IMR-90 (cell line): ENCODE data around the gene PTPRK. TPM values are rescaled to one million over a fixed set of nuclear protein-coding genes. Genes with fewer than 3 reads are reported as not detected.
A peak's percentile ranks its signal among the peaks of the same experiment; 100 is the strongest.

ENCODE experiments used
- ATAC-seq: fragments of 200-7000 bp; cut with Tn5 transposase; 2 replicates; pipeline ENCODE4 v1.9.1; 2020; ENCODE audit warnings: low read depth, mild to moderate bottlenecking, moderate library complexity
- BruUV-seq: library from RNA; stranded (reverse); fragments of 400-500 nt; replicated peaks from 2 replicates; lab custom pipeline; 2021; lab: Mats Ljungman, UMichigan
- CTCF ChIA-PET: fragments of 300-600 bp; formaldehyde crosslinking; extraction: SDS; loops from one replicate; lab custom pipeline; 2021; ENCODE audit warnings: antibody characterized with exemption; lab: Yijun Ruan, JAX
- POLR2A ChIA-PET: fragments of 300-600 bp; sonication (Branson Sonifier 250); formaldehyde crosslinking; loops from one replicate; lab custom pipeline; 2022; ENCODE audit warnings: antibody characterized with exemption; ENCODE audit not compliant: unreplicated experiment; lab: Charles Lee
- DNase-seq: peaks from one replicate; pipeline ENCODE4 v3.0.0; 2013
- H2AFZ ChIP-seq: replicated peaks from 2 replicates; pipeline ENCODE3; 2013; ENCODE audit warnings: low read length, mild to moderate bottlenecking; ENCODE audit not compliant: poor library complexity
- H2AK5ac ChIP-seq: 2 replicates; pipeline ENCODE4 v1.6.1; 2013; ENCODE audit warnings: low read depth, low read length, inconsistent platforms
- H2AK9ac ChIP-seq: replicated peaks from 2 replicates; pipeline ENCODE3; 2013; ENCODE audit warnings: mild to moderate bottlenecking, low read depth, low read length, moderate library complexity; ENCODE audit not compliant: poor library complexity
- H2BK120ac ChIP-seq: 2 replicates; pipeline ENCODE4 v1.6.1; 2013; ENCODE audit warnings: low read depth, low read length, inconsistent platforms
- H2BK15ac ChIP-seq: 3 replicates; pipeline ENCODE4 v1.6.1; 2013; ENCODE audit warnings: low read depth, low read length, inconsistent platforms
- H2BK20ac ChIP-seq: 2 replicates; pipeline ENCODE4 v1.6.1; 2013; ENCODE audit warnings: low read depth, mild to moderate bottlenecking, inconsistent platforms, low read length, moderate library complexity
- H2BK5ac ChIP-seq: 2 replicates; pipeline ENCODE4 v1.6.1; 2013; ENCODE audit warnings: mild to moderate bottlenecking, low read depth, low read length, inconsistent platforms; ENCODE audit not compliant: poor library complexity, severe bottlenecking
- H3K14ac ChIP-seq: replicated peaks from 2 replicates; pipeline ENCODE4 v1.6.1; 2013; ENCODE audit warnings: low read depth, low read length, inconsistent platforms
- H3K18ac ChIP-seq: 2 replicates; pipeline ENCODE4 v1.6.1; 2013; ENCODE audit warnings: low read depth, low read length, control low read depth
- H3K23ac ChIP-seq: 2 replicates; pipeline ENCODE4 v1.6.1; 2013; ENCODE audit warnings: low read depth, low read length, inconsistent platforms
- H3K27ac ChIP-seq: 2 replicates; pipeline ENCODE4 v1.5.1; 2013; ENCODE audit warnings: mild to moderate bottlenecking, control low read depth, low read length; ENCODE audit not compliant: insufficient read depth
- H3K27me3 ChIP-seq: 2 replicates; pipeline ENCODE4 v1.6.1; 2013; ENCODE audit warnings: low read length; ENCODE audit not compliant: control insufficient read depth, insufficient read depth
- H3K36me3 ChIP-seq: 2 replicates; pipeline ENCODE4 v1.6.1; 2013; ENCODE audit warnings: low read length, mixed read lengths; ENCODE audit not compliant: control insufficient read depth, insufficient read depth
- H3K4ac ChIP-seq: 2 replicates; pipeline ENCODE4 v1.6.1; 2013; ENCODE audit warnings: low read depth, low read length, inconsistent platforms
- H3K4me1 ChIP-seq: 2 replicates; pipeline ENCODE4 v1.6.1; 2013; ENCODE audit warnings: low read length, mixed read lengths; ENCODE audit not compliant: control insufficient read depth, insufficient read depth
- H3K4me2 ChIP-seq: 2 replicates; pipeline ENCODE4 v1.6.1; 2013; ENCODE audit warnings: low read depth, mild to moderate bottlenecking, control low read depth, low read length, moderate library complexity
- H3K4me3 ChIP-seq: 2 replicates; pipeline ENCODE4 v1.5.1; 2013; ENCODE audit warnings: low read depth, mild to moderate bottlenecking, control low read depth, low read length, moderate library complexity; ENCODE audit not compliant: insufficient read depth
- H3K56ac ChIP-seq: 2 replicates; pipeline ENCODE4 v1.6.1; 2013; ENCODE audit warnings: low read length, inconsistent platforms; ENCODE audit not compliant: insufficient read depth; ENCODE audit errors: extremely low read depth
- H3K79me1 ChIP-seq, 2 experiments: 2 replicates each; pipeline ENCODE4 v1.6.1; 2013; ENCODE audit warnings: low read length in 2 of 2, inconsistent platforms in 1 of 2, low read depth in 1 of 2
- H3K9ac ChIP-seq: 2 replicates; pipeline ENCODE4 v1.6.1; 2013; ENCODE audit warnings: low read depth, low read length, control low read depth
- H3K9me1 ChIP-seq: 2 replicates; pipeline ENCODE4 v1.6.1; 2013; ENCODE audit warnings: low read length, inconsistent platforms; ENCODE audit not compliant: insufficient read depth
- H3K9me3 ChIP-seq: 2 replicates; pipeline ENCODE4 v1.6.1; 2013; ENCODE audit warnings: low read length; ENCODE audit not compliant: control insufficient read depth, insufficient read depth
- H4K20me1 ChIP-seq: 2 replicates; pipeline ENCODE4 v1.6.1; 2013; ENCODE audit warnings: low read length, inconsistent platforms; ENCODE audit not compliant: insufficient read depth
- H4K5ac ChIP-seq: 2 replicates; pipeline ENCODE4 v1.6.1; 2013; ENCODE audit warnings: mild to moderate bottlenecking, low read depth, low read length, control low read depth
- H4K8ac ChIP-seq, 2 experiments: 2 replicates each; pipeline ENCODE4 v1.6.1; 2013; ENCODE audit warnings: low read depth in 2 of 2, low read length in 2 of 2, control low read depth in 1 of 2, inconsistent platforms in 1 of 2
- H4K91ac ChIP-seq: 2 replicates; pipeline ENCODE4 v1.6.1; 2013; ENCODE audit warnings: low read depth, low read length, inconsistent platforms; ENCODE audit not compliant: insufficient read depth
- BHLHE40 ChIP-seq: fragments of 150-350 bp; IDR thresholded peaks from 2 replicates; pipeline ENCODE4 v1.6.1; 2016; ENCODE audit warnings: mild to moderate bottlenecking, low read depth, low read length
- CEBPB ChIP-seq: IDR thresholded peaks from 2 replicates; pipeline ENCODE4 v1.6.1; 2012; ENCODE audit warnings: low read depth, low read length, improper control_type of control experiment
- CHD1 ChIP-seq: IDR thresholded peaks from 2 replicates; pipeline ENCODE4 v1.6.1; 2012; ENCODE audit warnings: low read depth, low read length, improper control_type of control experiment
- FOS ChIP-seq: fragments of 150-350 bp; IDR thresholded peaks from 2 replicates; pipeline ENCODE4 v1.6.1; 2016; ENCODE audit warnings: low read depth, low read length
- MAFK ChIP-seq: IDR thresholded peaks from 2 replicates; pipeline ENCODE4 v1.6.1; 2012; ENCODE audit warnings: low read depth, low read length, improper control_type of control experiment
- MAZ ChIP-seq: IDR thresholded peaks from 2 replicates; pipeline ENCODE4 v1.6.1; 2012; ENCODE audit warnings: low read depth, mild to moderate bottlenecking, low read length, improper control_type of control experiment, moderate library complexity, borderline replicate concordance
- MXI1 ChIP-seq: IDR thresholded peaks from 2 replicates; pipeline ENCODE4 v1.6.1; 2012; ENCODE audit warnings: low read depth, mild to moderate bottlenecking, low read length, moderate library complexity, borderline replicate concordance
- NFE2L2 ChIP-seq: fragments of 150-350 bp; IDR thresholded peaks from 2 replicates; pipeline ENCODE4 v1.6.1; 2016; ENCODE audit warnings: low read depth, mild to moderate bottlenecking, low read length
- POLR2A ChIP-seq: IDR thresholded peaks from 2 replicates; pipeline ENCODE4 v1.6.1; 2012; ENCODE audit warnings: mild to moderate bottlenecking, low read depth, low read length
- RAD21 ChIP-seq: IDR thresholded peaks from 2 replicates; pipeline ENCODE4 v1.6.1; 2012; ENCODE audit warnings: low read length, improper control_type of control experiment
- RCOR1 ChIP-seq: IDR thresholded peaks from 2 replicates; pipeline ENCODE4 v1.6.1; 2012; ENCODE audit warnings: mild to moderate bottlenecking, low read length, improper control_type of control experiment; ENCODE audit not compliant: insufficient replicate concordance
- RFX5 ChIP-seq: IDR thresholded peaks from 2 replicates; pipeline ENCODE4 v1.8.0; 2012; ENCODE audit warnings: low read depth, mild to moderate bottlenecking, low read length, moderate library complexity
- SMC3 ChIP-seq: fragments of 150-350 bp; IDR thresholded peaks from 2 replicates; pipeline ENCODE4 v1.6.1; 2016; ENCODE audit warnings: low read depth, mild to moderate bottlenecking, antibody characterized with exemption, low read length, moderate library complexity
- WGBS, 2 experiments: methylation state at CpG; one replicate each; pipeline versions ENCODE4 v1.1.5 to v1.1.7; 2013; ENCODE audit warnings: missing lambda C conversion rate in 2 of 2; ENCODE audit not compliant: insufficient read length in 1 of 2; ENCODE audit errors: extremely low coverage in 2 of 2; 5-methylcytosine and 5-hydroxymethylcytosine counted together
- dilution Hi-C: fragments of 300-500 bp; cut with HindIII; formaldehyde crosslinking; loops from one replicate; pipeline ENCODE4 v1.14.3; 2018; ENCODE audit warnings: low sequenced_read_pairs; ENCODE audit not compliant: unreplicated experiment
- in situ Hi-C: fragments of 300-500 bp; cut with MboI; formaldehyde crosslinking; loops from 3 replicates; pipeline ENCODE4 v1.14.3; 2019; ENCODE audit warnings: low sequenced_read_pairs, inconsistent platforms, mixed read lengths
- intact Hi-C: fragments of 100-400 bp; cut with micrococcal nuclease; formaldehyde crosslinking; loops from 2 replicates; pipeline ENCODE4 v1.10.0; 2022
- polyA plus RNA-seq, 3 experiments: library from polyadenylated mRNA; depleted of rRNA; stranded (reverse); fragments of >200 nt; gene quantifications; 2 replicates each; pipeline ENCODE4 v1.2.3, GENCODE V29; 2012; ENCODE audit warnings: low replicate concordance in 1 of 3
- total RNA-seq: library from RNA; depleted of rRNA; stranded (reverse); fragments of >200 nt; gene quantifications from 2 replicates; pipeline ENCODE4 v1.2.3, GENCODE V29; 2012
- TF ChIP-seq, protein P1 (sequence below): fragments of 150-350 bp; IDR thresholded peaks from 2 replicates; pipeline ENCODE4 v1.6.1; 2016; ENCODE audit warnings: low read depth, mild to moderate bottlenecking, low read length, moderate library complexity, borderline replicate concordance
- TF ChIP-seq, protein P2 (sequence below): fragments of 150-350 bp; IDR thresholded peaks from 2 replicates; pipeline ENCODE4 v1.6.1; 2017; ENCODE audit warnings: mild to moderate bottlenecking, antibody characterized with exemption, low read length, low read depth
- TF ChIP-seq, protein P3 (sequence below): conservative IDR thresholded peaks from 2 replicates; pipeline ENCODE4 v1.5.1; 2012; ENCODE audit warnings: mild to moderate bottlenecking, low read depth, low read length, improper control_type of control experiment

The PTPRK gene
- total and polyA plus RNA-seq, 2 of the 4 experiments (the other 2 are of a cell fraction), result 18.0 to 80.8 TPM

DNA sequence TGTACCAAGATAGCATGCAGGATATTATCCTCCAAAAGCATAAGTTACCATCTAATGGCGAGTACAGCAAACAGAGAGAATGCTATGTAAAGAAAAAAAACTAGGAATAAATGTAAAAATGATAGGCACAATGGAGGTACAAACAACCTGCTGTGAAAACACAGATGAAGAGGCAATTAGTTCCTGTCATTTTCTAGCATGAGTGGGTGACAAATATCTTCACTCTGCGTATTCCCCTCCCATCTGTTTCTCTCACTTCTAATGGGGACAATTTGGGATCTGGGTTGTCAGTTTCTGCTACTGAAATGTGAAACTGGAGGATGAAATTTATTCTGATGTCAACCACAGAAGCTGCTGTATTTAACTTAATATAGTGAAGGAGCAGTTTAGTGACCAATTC, 11.7 kb upstream of the PTPRK start:
- Histone ChIP-seq H2AFZ (no peak overlapping the region), H3K9me3 (no peaks in the 10 kb centered on the region), H2BK120ac (peak overlapping the region; percentile 53; the same call in 1 of the 2 replicates), H3K9ac (no peak overlapping the region), H2BK5ac (no peak overlapping the region), H3K27me3 (no peaks in the 10 kb centered on the region), H3K79me1 (no peaks in the 10 kb centered on the region), H2BK15ac (no peak overlapping the region), H3K4me1 (peaks cover 1% of the 10 kb centered on the region; the same call in 1 of the 2 replicates), H3K4me3 (no peak overlapping the region), H2AK9ac (no peak overlapping the region), H4K8ac (no peak overlapping the region), H4K91ac (no peak overlapping the region; the same call in 1 of the 2 replicates), H2AK5ac (no peak overlapping the region), H3K9me1 (no peaks in the 10 kb centered on the region), H4K20me1 (no peaks in the 10 kb centered on the region), H3K36me3 (no peaks in the 10 kb centered on the region), H3K4ac (no peak overlapping the region), H3K27ac (no peak overlapping the region), H3K23ac (no peak overlapping the region), H3K18ac (peak overlapping the region; percentile 82; the same call in 1 of the 2 replicates), H3K14ac (no peak overlapping the region; the same call in 1 of the 2 replicates), H2BK20ac (peak overlapping the region; percentile 51; the same call in 1 of the 2 replicates), H3K4me2 (no peak overlapping the region), H4K5ac (no peak overlapping the region), H3K56ac (no peak overlapping the region)
- BruUV-seq, result no TSS peak
- CTCF ChIA-PET, result no interaction called here
- no CpG with 5 or more reads among the region's 2 CpGs for WGBS, 2 experiments
- POLR2A ChIA-PET, result no interaction called here
- dilution Hi-C loops, result no loop called here
- ATAC-seq (no peak), DNase-seq (no peak)
- in situ Hi-C loops, result no loop called here
- intact Hi-C loops, result no loop called here
- TF ChIP-seq, protein P1, sequence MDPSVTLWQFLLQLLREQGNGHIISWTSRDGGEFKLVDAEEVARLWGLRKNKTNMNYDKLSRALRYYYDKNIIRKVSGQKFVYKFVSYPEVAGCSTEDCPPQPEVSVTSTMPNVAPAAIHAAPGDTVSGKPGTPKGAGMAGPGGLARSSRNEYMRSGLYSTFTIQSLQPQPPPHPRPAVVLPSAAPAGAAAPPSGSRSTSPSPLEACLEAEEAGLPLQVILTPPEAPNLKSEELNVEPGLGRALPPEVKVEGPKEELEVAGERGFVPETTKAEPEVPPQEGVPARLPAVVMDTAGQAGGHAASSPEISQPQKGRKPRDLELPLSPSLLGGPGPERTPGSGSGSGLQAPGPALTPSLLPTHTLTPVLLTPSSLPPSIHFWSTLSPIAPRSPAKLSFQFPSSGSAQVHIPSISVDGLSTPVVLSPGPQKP, result no peak
- TF ChIP-seq MXI1 (no peak), MAFK (no peak), RCOR1 (no peak), CEBPB (no peak), NFE2L2 (no peak), MAZ (no peak), POLR2A (no peak), RAD21 (no peak), CHD1 (no peak), FOS (no peak), SMC3 (no peak), RFX5 (no peak), BHLHE40 (no peak)
- TF ChIP-seq, protein P2, sequence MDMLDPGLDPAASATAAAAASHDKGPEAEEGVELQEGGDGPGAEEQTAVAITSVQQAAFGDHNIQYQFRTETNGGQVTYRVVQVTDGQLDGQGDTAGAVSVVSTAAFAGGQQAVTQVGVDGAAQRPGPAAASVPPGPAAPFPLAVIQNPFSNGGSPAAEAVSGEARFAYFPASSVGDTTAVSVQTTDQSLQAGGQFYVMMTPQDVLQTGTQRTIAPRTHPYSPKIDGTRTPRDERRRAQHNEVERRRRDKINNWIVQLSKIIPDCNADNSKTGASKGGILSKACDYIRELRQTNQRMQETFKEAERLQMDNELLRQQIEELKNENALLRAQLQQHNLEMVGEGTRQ, result no peak
- TF ChIP-seq, protein P3, sequence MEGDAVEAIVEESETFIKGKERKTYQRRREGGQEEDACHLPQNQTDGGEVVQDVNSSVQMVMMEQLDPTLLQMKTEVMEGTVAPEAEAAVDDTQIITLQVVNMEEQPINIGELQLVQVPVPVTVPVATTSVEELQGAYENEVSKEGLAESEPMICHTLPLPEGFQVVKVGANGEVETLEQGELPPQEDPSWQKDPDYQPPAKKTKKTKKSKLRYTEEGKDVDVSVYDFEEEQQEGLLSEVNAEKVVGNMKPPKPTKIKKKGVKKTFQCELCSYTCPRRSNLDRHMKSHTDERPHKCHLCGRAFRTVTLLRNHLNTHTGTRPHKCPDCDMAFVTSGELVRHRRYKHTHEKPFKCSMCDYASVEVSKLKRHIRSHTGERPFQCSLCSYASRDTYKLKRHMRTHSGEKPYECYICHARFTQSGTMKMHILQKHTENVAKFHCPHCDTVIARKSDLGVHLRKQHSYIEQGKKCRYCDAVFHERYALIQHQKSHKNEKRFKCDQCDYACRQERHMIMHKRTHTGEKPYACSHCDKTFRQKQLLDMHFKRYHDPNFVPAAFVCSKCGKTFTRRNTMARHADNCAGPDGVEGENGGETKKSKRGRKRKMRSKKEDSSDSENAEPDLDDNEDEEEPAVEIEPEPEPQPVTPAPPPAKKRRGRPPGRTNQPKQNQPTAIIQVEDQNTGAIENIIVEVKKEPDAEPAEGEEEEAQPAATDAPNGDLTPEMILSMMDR, result no peak
